MCF 10A (cell line): ENCODE measurements around the gene BCAS1. TPM values are rescaled to one million over a fixed set of nuclear protein-coding genes. Genes with fewer than 3 reads are reported as not detected.

ENCODE experiments used
- BruUV-seq: library from RNA; stranded (reverse); fragments of 400-500 nt; replicated peaks from 2 replicates; lab custom pipeline; 2021; lab: Mats Ljungman, UMichigan
- CTCF ChIA-PET: fragments of 300-600 bp; sonication (Branson Sonifier 250); formaldehyde crosslinking; extraction: SDS; loops from one replicate; lab custom pipeline; 2021; ENCODE audit warnings: antibody characterized with exemption, inconsistent platforms; lab: Yijun Ruan, JAX
- POLR2A ChIA-PET: fragments of 300-600, 350-650 bp; sonication (Branson Sonifier 250); formaldehyde crosslinking; extraction: SDS; loops from one replicate; lab custom pipeline; 2020; ENCODE audit warnings: antibody characterized with exemption, inconsistent platforms; lab: Yijun Ruan, JAX
- DNase-seq: peaks from one replicate; pipeline ENCODE4 v3.0.0-alpha.2; 2018; ENCODE audit not compliant: unreplicated experiment
- H3K27ac Mint-ChIP-seq: one replicate; pipeline ENCODE4 v1.8.0; 2022; ENCODE audit warnings: mild to moderate bottlenecking, low read depth, mixed read lengths; ENCODE audit not compliant: unreplicated experiment
- H3K27me3 Mint-ChIP-seq: one replicate; pipeline ENCODE4 v1.8.0; 2022; ENCODE audit warnings: mixed read lengths; ENCODE audit not compliant: insufficient read depth, unreplicated experiment
- H3K36me3 Mint-ChIP-seq: one replicate; pipeline ENCODE4 v1.8.0; 2022; ENCODE audit warnings: mild to moderate bottlenecking, moderate library complexity, mixed read lengths; ENCODE audit not compliant: insufficient read depth, unreplicated experiment
- H3K4me1 Mint-ChIP-seq: one replicate; pipeline ENCODE4 v1.8.0; 2022; ENCODE audit warnings: mixed read lengths; ENCODE audit not compliant: insufficient read depth, unreplicated experiment
- H3K4me3 Mint-ChIP-seq: one replicate; pipeline ENCODE4 v1.8.0; 2022; ENCODE audit warnings: mild to moderate bottlenecking, moderate library complexity, mixed read lengths; ENCODE audit not compliant: unreplicated experiment
- H3K9me3 Mint-ChIP-seq: one replicate; pipeline ENCODE4 v1.8.0; 2022; ENCODE audit warnings: mixed read lengths; ENCODE audit not compliant: unreplicated experiment
- CTCF ChIP-seq: fragments of 200-600 bp; IDR thresholded peaks from one replicate; pipeline ENCODE4 v1.8.0; 2022; ENCODE audit warnings: antibody characterized with exemption, mild to moderate bottlenecking; ENCODE audit not compliant: unreplicated experiment
- intact Hi-C: fragments of 100-400 bp; cut with micrococcal nuclease; formaldehyde crosslinking; loops from 2 replicates; pipeline ENCODE4 v1.14.1; 2022
- total RNA-seq: library from RNA; stranded (reverse); gene quantifications from 2 replicates; pipeline ENCODE4 v1.2.3, GENCODE V29; 2022

The BCAS1 gene
- total RNA-seq, 1 experiment from 2014 or later, result not detected

GRCh38 chr20:53966774-53967398, 103.5 kb downstream of the BCAS1 start:
- H3K9me3 Mint-ChIP-seq, result no peaks in the 10 kb centered on the region
- intact Hi-C loops, result no loop called here
- H3K4me1 Mint-ChIP-seq, result peaks cover 10% of the 10 kb centered on the region
- BruUV-seq, result no TSS peak
- ChIA-PET POLR2A (interaction anchor here (0.6 to 2.0 kb wide), 3 partner anchors 10 to 116 kb away, joined by 3 to 4 read pairs (median 3); no protein-coding TSS in a partner anchor), CTCF (interaction anchor here (1.3 kb wide), 1 partner anchor 97 kb away, joined by 3 read pairs; no protein-coding TSS in a partner anchor)
- H3K27ac Mint-ChIP-seq, result no peak overlapping the region
- no peaks in the 10 kb centered on the region for H3K27me3 Mint-ChIP-seq
- no peak for DNase-seq
- H3K36me3 Mint-ChIP-seq, result no peaks in the 10 kb centered on the region
- TF ChIP-seq CTCF, result no peak
- no peak overlapping the region for H3K4me3 Mint-ChIP-seq

- TF ChIP-seq CTCF, result no peak
- no peaks in the 10 kb centered on the region for H3K36me3 Mint-ChIP-seq
- no peak for DNase-seq
- no peak overlapping the region for H3K27ac Mint-ChIP-seq
- intact Hi-C loops, result no loop called here
- H3K9me3 Mint-ChIP-seq, result no peaks in the 10 kb centered on the region
- ChIA-PET CTCF (interaction anchor here (0.5 to 1.9 kb wide), 6 partner anchors 10 to 403 kb away, joined by 3 to 4 read pairs (median 3); no protein-coding TSS in a partner anchor), POLR2A (interaction anchor here (0.6 to 1.3 kb wide), 4 partner anchors 25 to 168 kb away, joined by 3 read pairs; no protein-coding TSS in a partner anchor)
- no TSS peak for BruUV-seq
- peaks cover 14% of the 10 kb centered on the region for H3K4me1 Mint-ChIP-seq
- H3K4me3 Mint-ChIP-seq, result no peak overlapping the region
- H3K27me3 Mint-ChIP-seq, result no peaks in the 10 kb centered on the region
Measured at GRCh38 chr20:53964501-53965253, 105.7 kb downstream of the BCAS1 start.

GRCh38 chr20:53964067-53964466, 106.3 kb downstream of the BCAS1 start:
- ChIA-PET CTCF (interaction anchor here (0.6 to 1.9 kb wide), 3 partner anchors 10 to 99 kb away, joined by 3 to 4 read pairs (median 3); no protein-coding TSS in a partner anchor), POLR2A (interaction anchor here (0.9 to 1.3 kb wide), 3 partner anchors 24 to 168 kb away, joined by 3 read pairs; no protein-coding TSS in a partner anchor)
- no peaks in the 10 kb centered on the region for H3K9me3 Mint-ChIP-seq
- H3K4me1 Mint-ChIP-seq, result peaks cover 14% of the 10 kb centered on the region
- H3K27ac Mint-ChIP-seq, result no peak overlapping the region
- no peak for DNase-seq
- H3K27me3 Mint-ChIP-seq, result no peaks in the 10 kb centered on the region
- TF ChIP-seq CTCF, result no peak
- no TSS peak for BruUV-seq
- no peak overlapping the region for H3K4me3 Mint-ChIP-seq
- H3K36me3 Mint-ChIP-seq, result no peaks in the 10 kb centered on the region
- intact Hi-C loops, result no loop called here

- no peak overlapping the region for H3K27ac Mint-ChIP-seq
- no peak overlapping the region for H3K4me3 Mint-ChIP-seq
- ChIA-PET POLR2A (interaction anchor here (0.6 to 1.3 kb wide), 3 partner anchors 24 to 169 kb away, joined by 3 read pairs; no protein-coding TSS in a partner anchor), CTCF (interaction anchor here (0.6 to 1.9 kb wide), 4 partner anchors 11 to 1719 kb away, joined by 3 to 5 read pairs (median 4); no protein-coding TSS in a partner anchor)
- DNase-seq, result no peak
- TF ChIP-seq CTCF, result no peak
- intact Hi-C loops, result no loop called here
- no peaks in the 10 kb centered on the region for H3K27me3 Mint-ChIP-seq
- H3K9me3 Mint-ChIP-seq, result no peaks in the 10 kb centered on the region
- no TSS peak for BruUV-seq
- H3K36me3 Mint-ChIP-seq, result no peaks in the 10 kb centered on the region
- peaks cover 14% of the 10 kb centered on the region for H3K4me1 Mint-ChIP-seq
Measured at GRCh38 chr20:53963635-53964034, 106.8 kb downstream of the BCAS1 start.
